ENCODE data around the gene ASGR2. TPM values are rescaled to one million over a fixed set of nuclear protein-coding genes. Genes with fewer than 3 reads are reported as not detected.

The ASGR2 gene
- total and polyA plus RNA-seq, 2 of the 13 experiments (the other 11 are each of a cell fraction or from before 2014, with no cell fraction given) = 320 to 754 TPM

DNA sequence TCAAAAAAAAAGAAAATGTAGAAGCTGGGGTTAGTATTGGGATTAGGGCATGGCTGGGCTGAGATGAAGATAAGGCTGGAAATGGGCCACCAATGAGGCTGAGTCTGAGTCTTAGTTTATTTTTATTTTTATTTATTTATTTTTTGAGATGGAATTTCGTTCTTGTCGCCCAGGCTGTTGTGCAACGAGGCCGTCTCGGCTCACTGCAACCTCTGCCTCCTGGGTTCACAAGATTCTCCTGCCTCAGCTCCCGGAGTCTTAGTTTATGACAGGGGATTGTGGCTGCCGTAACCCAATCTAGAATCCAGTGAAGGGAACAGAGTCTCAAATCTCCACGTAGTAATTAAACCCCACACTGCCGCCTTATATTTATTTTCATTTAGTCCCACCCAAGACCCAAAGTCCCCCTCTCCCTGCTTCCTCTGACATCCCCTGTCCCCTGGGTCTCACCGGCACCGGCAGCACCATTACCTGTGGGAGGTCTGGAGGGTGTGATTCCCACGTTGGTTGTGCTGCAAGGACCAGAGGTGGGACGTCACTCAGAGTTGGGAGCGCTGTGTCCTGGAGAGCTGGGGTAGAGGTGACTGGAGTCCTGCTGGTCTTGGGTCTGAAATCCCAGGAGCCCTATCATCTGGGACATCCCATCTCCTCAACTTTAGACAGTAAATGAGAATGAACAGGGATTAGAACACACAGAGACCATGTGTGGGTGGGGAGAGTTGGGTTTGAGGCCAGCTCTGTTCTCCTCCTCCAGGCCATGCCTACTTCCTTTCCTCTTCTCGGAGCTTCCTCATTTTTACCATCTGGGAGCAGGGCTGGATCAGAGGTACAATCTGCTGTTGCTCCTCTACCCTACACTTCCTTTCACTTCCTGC lies 34.8 kb downstream of the ASGR2 start, which contains the start of gene CLEC10A:
CLEC10A (minus strand) TSS at position 671 of the 875 bp plus-strand sequence. CDS start 1,439 bp downstream, outside the sequence.
- ChIA-PET POLR2A (interaction anchor here (1.4 to 1.7 kb wide), 2 partner anchors 30 to 35 kb away, joined by 3 to 5 read pairs; partner anchors contain the start of gene ASGR2), CTCF (ENCODE audit: low intra/inter-chr PET ratio, low total read pairs) (no interaction called here)
- H3K9ac ChIP-seq (ENCODE audit: insufficient read depth, low read depth, low read length) = no peak within 1 kb of the TSS

More for the DNA sequence above, 34.8 kb downstream of the ASGR2 start, which contains the start of gene CLEC10A:
- H3K79me2 ChIP-seq (ENCODE audit: insufficient read depth, low read length) = no peaks in the 10 kb centered on the region
- no peak within 1 kb of the TSS for H2AFZ ChIP-seq (ENCODE audit: low read length)
- H3K4me2 ChIP-seq (ENCODE audit: low read depth, low read length) = no peak within 1 kb of the TSS
- no peak for FAIRE-seq
- no TSS peak for BruUV-seq (replicated peaks)
- WGBS (ENCODE audit: low lambda C conversion rate) = 47% methylated on average over 15 of the region's 15 CpGs
- no peak within 1 kb of the TSS for H3K27ac ChIP-seq (ENCODE audit: extremely low read length, insufficient read depth, low read length)
- in situ Hi-C loops (cut with HindIII; ENCODE audit: extremely low pct_ligation_motif_present, low pct_unique_long_range_greater_than_20kb) (no loop called here), intact Hi-C loops (cut with micrococcal nuclease; ENCODE audit: unreplicated experiment) (no loop called here)
- ATAC-seq = no peak
- no peaks in the 10 kb centered on the region for H3K36me3 ChIP-seq (replicated peaks in 1 of 2; ENCODE audit: control insufficient read depth in 1 of 2, insufficient read depth in 2 of 2, low read length in 2 of 2)
- H3K4me3 ChIP-seq (replicated peaks in 1 of 3; ENCODE audit: insufficient read depth in 1 of 3, low read depth in 2 of 3, low read length in 3 of 3) = no peak within 1 kb of the TSS
- H3K4me1 ChIP-seq (ENCODE audit: insufficient read depth, low read length) = peaks cover 14% of the 10 kb centered on the region
- no peaks in the 10 kb centered on the region for H3K9me3 ChIP-seq (ENCODE audit: low read length)
- H3K27me3 ChIP-seq (ENCODE audit: control insufficient read depth in 1 of 2, insufficient read depth in 2 of 2, low read length in 2 of 2) = peaks cover 0 to 2% of the 10 kb centered on the region in 2 experiments; a peak in 3 of 5 replicates
- TF ChIP-seq, protein P1, sequence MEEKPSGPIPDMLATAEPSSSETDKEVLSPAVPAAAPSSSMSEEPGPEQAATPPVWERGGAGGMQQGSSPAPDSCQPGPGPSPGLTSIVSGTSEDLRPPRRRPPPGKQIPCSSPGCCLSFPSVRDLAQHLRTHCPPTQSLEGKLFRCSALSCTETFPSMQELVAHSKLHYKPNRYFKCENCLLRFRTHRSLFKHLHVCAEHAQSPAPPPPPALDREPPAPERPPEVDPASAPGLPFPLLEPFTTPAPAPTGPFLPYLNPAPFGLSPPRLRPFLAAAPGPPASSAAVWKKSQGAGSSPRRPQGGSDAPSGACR (CRISPR knock-in tag; IDR thresholded peaks at IDR 0.05) = no peak
- TF ChIP-seq ARNT (IDR thresholded peaks at IDR 0.05) (no peak), ZNF296 (CRISPR knock-in tag; conservative IDR thresholded peaks at IDR 0.05) (no peak), ZNF160 (CRISPR knock-in tag; IDR thresholded peaks at IDR 0.05) (no peak), POLR2AphosphoS2 (IDR thresholded peaks at IDR 0.05; ENCODE audit: low read depth, low read length) (no peak), RAD51 (IDR thresholded peaks at IDR 0.05; ENCODE audit: borderline replicate concordance) (no peak), ZNF138 (CRISPR knock-in tag; IDR thresholded peaks at IDR 0.05; ENCODE audit: low read depth) (no peak), HNRNPL (IDR thresholded peaks at IDR 0.05; ENCODE audit: low read depth, low read length) (no peak)
- TF ChIP-seq, protein P2, sequence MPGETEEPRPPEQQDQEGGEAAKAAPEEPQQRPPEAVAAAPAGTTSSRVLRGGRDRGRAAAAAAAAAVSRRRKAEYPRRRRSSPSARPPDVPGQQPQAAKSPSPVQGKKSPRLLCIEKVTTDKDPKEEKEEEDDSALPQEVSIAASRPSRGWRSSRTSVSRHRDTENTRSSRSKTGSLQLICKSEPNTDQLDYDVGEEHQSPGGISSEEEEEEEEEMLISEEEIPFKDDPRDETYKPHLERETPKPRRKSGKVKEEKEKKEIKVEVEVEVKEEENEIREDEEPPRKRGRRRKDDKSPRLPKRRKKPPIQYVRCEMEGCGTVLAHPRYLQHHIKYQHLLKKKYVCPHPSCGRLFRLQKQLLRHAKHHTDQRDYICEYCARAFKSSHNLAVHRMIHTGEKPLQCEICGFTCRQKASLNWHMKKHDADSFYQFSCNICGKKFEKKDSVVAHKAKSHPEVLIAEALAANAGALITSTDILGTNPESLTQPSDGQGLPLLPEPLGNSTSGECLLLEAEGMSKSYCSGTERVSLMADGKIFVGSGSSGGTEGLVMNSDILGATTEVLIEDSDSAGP (CRISPR knock-in tag; IDR thresholded peaks at IDR 0.05; ENCODE audit: borderline replicate concordance) = no peak
- TF ChIP-seq, protein P3, sequence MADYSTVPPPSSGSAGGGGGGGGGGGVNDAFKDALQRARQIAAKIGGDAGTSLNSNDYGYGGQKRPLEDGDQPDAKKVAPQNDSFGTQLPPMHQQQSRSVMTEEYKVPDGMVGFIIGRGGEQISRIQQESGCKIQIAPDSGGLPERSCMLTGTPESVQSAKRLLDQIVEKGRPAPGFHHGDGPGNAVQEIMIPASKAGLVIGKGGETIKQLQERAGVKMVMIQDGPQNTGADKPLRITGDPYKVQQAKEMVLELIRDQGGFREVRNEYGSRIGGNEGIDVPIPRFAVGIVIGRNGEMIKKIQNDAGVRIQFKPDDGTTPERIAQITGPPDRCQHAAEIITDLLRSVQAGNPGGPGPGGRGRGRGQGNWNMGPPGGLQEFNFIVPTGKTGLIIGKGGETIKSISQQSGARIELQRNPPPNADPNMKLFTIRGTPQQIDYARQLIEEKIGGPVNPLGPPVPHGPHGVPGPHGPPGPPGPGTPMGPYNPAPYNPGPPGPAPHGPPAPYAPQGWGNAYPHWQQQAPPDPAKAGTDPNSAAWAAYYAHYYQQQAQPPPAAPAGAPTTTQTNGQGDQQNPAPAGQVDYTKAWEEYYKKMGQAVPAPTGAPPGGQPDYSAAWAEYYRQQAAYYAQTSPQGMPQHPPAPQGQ (CRISPR knock-in tag; IDR thresholded peaks at IDR 0.05; ENCODE audit: borderline replicate concordance) = no peak
- no peaks in the 10 kb centered on the region for H4K20me1 ChIP-seq (ENCODE audit: insufficient read depth, low read length)
- DNase-seq (ENCODE audit: low spot score) = no peak
